ENCODE results near the gene NXPH3. TPM values are rescaled to one million over a fixed set of nuclear protein-coding genes. Genes with fewer than 3 reads are reported as not detected.
"Not testable (repeated sequence)": the region's sequence is repeated elsewhere in the genome, so short reads cannot be mapped to it uniquely, and the experiment has no call there.

The NXPH3 gene
- total RNA-seq, 4 donors from 2014 or later, result 0.83 to 2.1 (median 0.94) TPM; not detected in 1

- peak; percentile 91 to 98 (median 96) for TF ChIP-seq CTCF (IDR thresholded peaks at IDR 0.05)
- TF ChIP-seq POLR2A (IDR thresholded peaks at IDR 0.05), result no peak
- Histone ChIP-seq H3K27me3 (no peaks in the 10 kb centered on the region), H3K4me1 (peaks cover 0 to 27% (median 3%) of the 10 kb centered on the region in 4 donors), H3K9me3 (no peaks in the 10 kb centered on the region), H3K36me3 (no peaks in the 10 kb centered on the region), H3K4me3 (peak overlapping the region; percentile 23 to 50 (median 37)), H3K27ac (peak overlapping the region in 2 of 4 donors; percentile 36 to 65)
- DNase-seq, result peak; percentile 84 to 94 (median 91)
These were observed 7.6 kb upstream of the NXPH3 start for GRCh38 chr17:49567871-49568694.

GRCh38 chr17:49568695-49569047, 7.0 kb upstream of the NXPH3 start:
- peak overlapping the region in 1 of 4 donors; percentile 50 for H3K4me3 ChIP-seq
- peaks cover 0 to 27% (median 3%) of the 10 kb centered on the region in 4 donors for H3K4me1 ChIP-seq

GRCh38 chr17:49570540-49571242, 5.0 kb upstream of the NXPH3 start:
- H3K27me3 ChIP-seq, result no peaks in the 10 kb centered on the region
- H3K27ac ChIP-seq, result peak overlapping the region in 1 of 4 donors; percentile 55
- TF ChIP-seq CTCF (IDR thresholded peaks at IDR 0.05), result no peak
- TF ChIP-seq POLR2A (IDR thresholded peaks at IDR 0.05), result no peak
- H3K4me1 ChIP-seq, result peaks cover 0 to 36% (median 6%) of the 10 kb centered on the region in 4 donors
- DNase-seq, result no peak
- no peak overlapping the region for H3K4me3 ChIP-seq
- no peaks in the 10 kb centered on the region for H3K9me3 ChIP-seq
- no peaks in the 10 kb centered on the region for H3K36me3 ChIP-seq

More at GRCh38 chr17:49568695-49569047, 7.0 kb upstream of the NXPH3 start:
- H3K9me3 ChIP-seq, H3K36me3 ChIP-seq, H3K27me3 ChIP-seq, DNase-seq, H3K27ac ChIP-seq: not testable (repeated sequence)

GRCh38 chr17:49571283-49571682, 4.4 kb upstream of the NXPH3 start:
- no peak overlapping the region for H3K27ac ChIP-seq
- H3K36me3 ChIP-seq, result no peaks in the 10 kb centered on the region
- no peaks in the 10 kb centered on the region for H3K9me3 ChIP-seq
- peak in 1 of 3 donors; percentile 30 for DNase-seq
- TF ChIP-seq POLR2A (IDR thresholded peaks at IDR 0.05), result no peak
- TF ChIP-seq CTCF (IDR thresholded peaks at IDR 0.05), result no peak
- peaks cover 0 to 5% of the 10 kb centered on the region in 2 donors for H3K27me3 ChIP-seq
- H3K4me3 ChIP-seq, result no peak overlapping the region
- peaks cover 3 to 41% (median 12%) of the 10 kb centered on the region in 4 donors for H3K4me1 ChIP-seq

GRCh38 chr17:49571764-49572163, 3.9 kb upstream of the NXPH3 start:
- Histone ChIP-seq H3K4me3 (no peak overlapping the region), H3K4me1 (peaks cover 5 to 41% (median 17%) of the 10 kb centered on the region in 4 donors), H3K27ac (no peak overlapping the region), H3K9me3 (no peaks in the 10 kb centered on the region), H3K27me3 (peaks cover 0 to 10% of the 10 kb centered on the region in 2 donors), H3K36me3 (no peaks in the 10 kb centered on the region)
- TF ChIP-seq POLR2A (IDR thresholded peaks at IDR 0.05) (no peak), CTCF (IDR thresholded peaks at IDR 0.05) (no peak)
- DNase-seq, result no peak

- TF ChIP-seq CTCF (IDR thresholded peaks at IDR 0.05) (no peak), POLR2A (IDR thresholded peaks at IDR 0.05) (no peak)
- Histone ChIP-seq H3K27ac (no peak overlapping the region), H3K4me3 (no peak overlapping the region), H3K36me3 (no peaks in the 10 kb centered on the region), H3K9me3 (no peaks in the 10 kb centered on the region), H3K27me3 (peaks cover 0 to 14% of the 10 kb centered on the region in 2 donors), H3K4me1 (peaks cover 5 to 41% (median 18%) of the 10 kb centered on the region in 4 donors)
- DNase-seq, result no peak
These were observed 3.4 kb upstream of the NXPH3 start for GRCh38 chr17:49572226-49572625.

Data from Peyer's patch (tissue), 4 donors.